Occipital lobe (tissue), 2 donors: ENCODE results near the gene BSG. TPM values are rescaled to one million over a fixed set of nuclear protein-coding genes. Genes with fewer than 3 reads are reported as not detected.
A peak's percentile ranks its signal among the peaks of the same experiment; 100 is the strongest.
"Not testable (repeated sequence)": the region's sequence is repeated elsewhere in the genome, so short reads cannot be mapped to it uniquely, and the experiment has no call there.

Source experiments
- DNase-seq: peaks from one replicate; lab custom pipeline; 2025; lab: John Stamatoyannopoulos, UW
- total RNA-seq: library from RNA; depleted of rRNA; stranded (reverse); fragments of >200 nt; gene quantifications from one replicate; pipeline ENCODE4 v1.2.3, GENCODE V29; 2014

Gene BSG
- total RNA-seq, 1 donor from 2014 or later: 77.4 TPM

DNA sequence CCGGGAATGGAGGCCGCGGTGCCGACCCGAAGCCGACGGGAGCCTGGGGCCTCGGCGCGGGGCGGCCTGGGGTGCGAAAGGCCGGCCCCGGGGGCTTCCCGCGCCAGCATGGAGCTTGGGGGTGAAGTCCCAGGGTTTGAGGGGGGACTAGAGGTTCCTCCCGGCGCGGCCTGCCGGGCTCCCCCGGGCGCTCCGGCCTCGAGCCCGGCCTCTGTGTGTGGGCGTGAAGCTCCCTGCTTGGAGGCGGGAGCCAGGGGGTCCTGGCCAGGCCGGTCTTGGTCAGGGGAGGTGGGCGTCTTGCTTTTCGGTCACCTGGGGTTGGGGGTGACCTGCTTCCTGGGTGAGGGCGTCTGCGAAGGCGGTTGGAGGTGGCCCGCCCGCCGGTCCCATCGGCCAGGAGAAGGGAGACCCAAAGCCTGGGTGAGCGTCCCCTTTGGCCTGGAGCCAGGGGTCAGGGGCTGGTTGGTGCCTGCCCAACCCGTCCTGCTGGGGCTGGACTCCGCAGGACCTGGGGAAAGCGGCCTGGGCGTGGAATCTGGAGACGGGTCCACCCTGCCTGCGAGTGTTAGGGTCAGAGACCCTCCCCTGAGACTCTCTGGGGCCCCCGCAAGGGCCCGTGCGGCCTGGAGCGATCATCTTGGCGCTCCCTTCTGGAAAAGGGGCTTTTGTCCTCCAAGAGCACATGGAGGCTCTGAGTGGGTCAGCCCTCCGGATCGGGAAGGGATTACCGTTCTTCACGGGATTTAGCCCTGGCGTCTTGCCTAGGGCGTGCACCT, 535 bp downstream of the BSG start:
- no peak for DNase-seq

DNA sequence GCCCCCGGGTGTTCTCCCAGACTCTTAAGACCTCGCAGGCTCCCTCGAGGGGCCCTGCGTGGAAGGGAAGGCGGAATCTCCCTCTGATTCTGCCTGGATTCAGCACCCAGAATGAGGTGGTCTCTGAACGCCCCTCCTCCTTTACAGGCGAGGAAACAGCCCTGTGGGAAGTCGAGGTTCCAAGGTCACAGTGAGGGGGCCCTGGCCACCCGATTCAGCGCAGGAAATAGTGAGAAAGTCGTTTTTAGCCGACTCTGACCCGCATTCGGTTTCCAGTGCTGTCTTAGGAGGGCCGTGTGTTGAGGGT, 1.1 kb downstream of the BSG start:
- DNase-seq: no peak

- DNase-seq: peak; percentile 60
Observed at GRCh38 chr19:574658-575526, 2.5 kb downstream of the BSG start.

DNA sequence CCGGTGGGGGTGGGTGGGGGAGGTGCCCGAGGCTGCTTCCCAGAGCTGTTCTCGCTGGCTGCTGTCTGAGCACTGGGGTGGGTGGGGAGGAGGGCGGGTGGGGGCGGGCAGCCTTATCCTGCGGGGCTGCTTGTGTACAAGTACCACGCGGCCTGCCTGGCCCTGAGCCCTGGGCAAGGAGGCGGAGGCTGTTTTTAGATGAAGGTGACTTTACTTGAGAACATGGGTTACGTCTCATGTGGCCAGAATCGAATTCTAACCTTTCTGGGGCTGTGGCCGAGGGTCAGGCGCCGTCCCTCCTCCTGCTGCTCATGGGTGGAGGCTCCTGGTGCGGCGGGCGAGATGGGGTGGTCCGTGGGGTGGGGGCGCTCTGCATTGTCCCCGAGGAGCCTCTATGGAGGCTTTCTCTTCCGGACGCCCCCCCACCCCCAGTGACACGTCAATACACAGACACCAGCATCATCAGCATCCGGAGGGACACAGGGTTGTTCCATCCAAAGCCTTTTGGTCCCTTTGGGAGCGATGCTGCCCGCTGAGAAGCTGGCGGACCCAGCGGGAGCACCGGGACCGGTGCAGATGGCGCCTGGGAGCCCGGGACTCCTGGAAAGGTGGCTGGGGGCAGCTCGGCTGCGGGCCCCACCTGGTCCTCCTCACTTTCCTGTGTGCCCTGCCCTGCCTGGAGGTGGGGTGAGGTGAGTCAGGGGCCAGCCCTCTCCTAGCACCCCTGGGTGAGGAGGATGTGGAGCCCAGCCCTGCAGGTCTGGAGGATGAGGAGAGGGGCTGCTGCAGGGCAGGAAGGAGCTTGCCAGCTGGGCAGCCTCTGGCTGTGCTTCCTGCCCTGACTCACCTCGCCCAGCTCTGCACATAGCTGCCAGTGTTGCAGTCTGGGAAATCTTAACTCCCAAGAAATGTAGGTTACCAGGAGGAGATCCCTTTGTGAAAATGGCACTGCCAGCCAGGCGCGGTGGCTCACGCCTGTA, 3.4 kb downstream of the BSG start:
- peak; percentile 41 for DNase-seq

GRCh38 chr19:576768-577438, 4.5 kb downstream of the BSG start:
- no peak for DNase-seq

DNA sequence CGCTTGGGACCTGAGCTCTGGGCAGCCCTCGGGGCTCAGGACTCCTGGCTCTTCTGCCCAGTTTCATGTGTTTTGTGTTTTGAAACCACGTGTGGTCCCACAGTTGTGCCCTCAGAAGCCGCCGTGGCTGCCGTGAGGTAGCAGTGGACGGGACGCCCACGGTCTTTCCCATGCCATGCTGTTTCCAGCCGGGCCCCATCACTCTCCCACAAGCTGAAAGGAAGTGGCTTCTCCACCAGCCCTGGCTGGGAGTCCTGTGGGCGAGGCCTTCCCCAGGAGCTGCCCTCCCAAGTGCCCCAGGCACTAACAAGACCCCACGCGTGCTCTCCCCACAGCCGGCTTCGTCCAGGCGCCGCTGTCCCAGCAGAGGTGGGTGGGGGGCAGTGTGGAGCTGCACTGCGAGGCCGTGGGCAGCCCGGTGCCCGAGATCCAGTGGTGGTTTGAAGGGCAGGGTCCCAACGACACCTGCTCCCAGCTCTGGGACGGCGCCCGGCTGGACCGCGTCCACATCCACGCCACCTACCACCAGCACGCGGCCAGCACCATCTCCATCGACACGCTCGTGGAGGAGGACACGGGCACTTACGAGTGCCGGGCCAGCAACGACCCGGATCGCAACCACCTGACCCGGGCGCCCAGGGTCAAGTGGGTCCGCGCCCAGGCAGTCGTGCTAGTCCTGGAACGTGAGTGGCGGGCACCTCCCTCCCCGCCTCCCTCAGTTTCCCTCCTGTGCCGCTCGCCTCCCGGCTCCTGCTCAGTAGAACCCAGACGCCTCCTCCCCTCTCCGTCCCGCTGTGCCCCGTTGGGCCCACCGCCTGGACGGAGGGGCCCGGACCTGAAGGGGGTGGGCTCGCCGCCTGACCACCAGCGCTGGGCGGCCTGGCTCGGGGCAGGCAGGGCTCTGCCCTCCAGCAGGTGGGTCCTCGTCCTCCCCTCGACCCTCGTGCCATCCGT, 5.3 kb downstream of the BSG start:
- no peak for DNase-seq

GRCh38 chr19:579111-579841, 6.9 kb downstream of the BSG start:
- no peak for DNase-seq

DNA sequence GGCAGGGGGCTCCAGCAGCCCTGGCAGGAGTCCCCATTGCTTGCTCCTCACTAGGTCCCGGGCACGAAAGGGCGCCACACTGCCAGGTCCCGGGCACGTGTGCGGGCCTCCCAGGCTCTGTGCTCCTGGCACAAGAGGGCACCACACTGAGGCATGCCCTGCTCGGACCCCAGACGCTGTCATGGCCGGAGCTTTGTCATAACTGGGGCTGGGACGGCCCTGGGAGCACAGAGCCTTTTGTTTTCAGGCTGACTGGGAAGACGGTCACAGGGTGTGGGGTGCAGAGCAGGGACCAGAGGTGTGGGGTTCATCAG, 7.4 kb downstream of the BSG start:
- DNase-seq: no peak

- no peak for DNase-seq
Observed at GRCh38 chr19:580274-580835, 8.0 kb downstream of the BSG start.

DNA sequence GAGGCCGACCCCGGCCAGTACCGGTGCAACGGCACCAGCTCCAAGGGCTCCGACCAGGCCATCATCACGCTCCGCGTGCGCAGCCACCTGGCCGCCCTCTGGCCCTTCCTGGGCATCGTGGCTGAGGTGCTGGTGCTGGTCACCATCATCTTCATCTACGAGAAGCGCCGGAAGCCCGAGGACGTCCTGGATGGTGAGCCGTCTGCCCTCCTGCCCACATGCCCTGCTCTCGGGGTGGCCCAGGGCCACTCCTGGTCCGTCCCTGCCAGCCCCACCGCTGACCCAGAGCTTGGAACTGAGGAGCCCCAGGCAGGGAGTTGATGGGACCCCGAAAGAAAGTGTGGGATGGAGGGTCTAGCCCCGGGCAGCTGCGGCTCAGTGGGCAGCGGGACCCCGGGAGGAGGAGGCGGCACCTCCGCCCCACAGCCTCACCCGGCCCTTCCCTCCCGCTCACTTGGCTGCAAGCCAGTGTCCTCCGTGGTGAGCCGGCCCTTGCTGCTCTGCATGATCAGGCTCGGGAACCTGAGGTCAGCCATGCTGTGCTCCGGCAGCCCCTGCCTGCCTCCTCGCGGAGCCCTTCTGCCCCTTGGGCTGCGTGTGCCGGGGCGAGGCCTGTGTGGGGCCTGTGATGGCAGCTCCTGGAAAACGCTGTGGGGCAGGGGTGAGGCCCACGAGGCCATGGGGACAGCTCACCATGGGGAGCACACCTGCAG, 9.2 kb downstream of the BSG start:
- DNase-seq: no peak

GRCh38 chr19:582497-583197, 10.3 kb downstream of the BSG start:
- DNase-seq: no peak

DNA sequence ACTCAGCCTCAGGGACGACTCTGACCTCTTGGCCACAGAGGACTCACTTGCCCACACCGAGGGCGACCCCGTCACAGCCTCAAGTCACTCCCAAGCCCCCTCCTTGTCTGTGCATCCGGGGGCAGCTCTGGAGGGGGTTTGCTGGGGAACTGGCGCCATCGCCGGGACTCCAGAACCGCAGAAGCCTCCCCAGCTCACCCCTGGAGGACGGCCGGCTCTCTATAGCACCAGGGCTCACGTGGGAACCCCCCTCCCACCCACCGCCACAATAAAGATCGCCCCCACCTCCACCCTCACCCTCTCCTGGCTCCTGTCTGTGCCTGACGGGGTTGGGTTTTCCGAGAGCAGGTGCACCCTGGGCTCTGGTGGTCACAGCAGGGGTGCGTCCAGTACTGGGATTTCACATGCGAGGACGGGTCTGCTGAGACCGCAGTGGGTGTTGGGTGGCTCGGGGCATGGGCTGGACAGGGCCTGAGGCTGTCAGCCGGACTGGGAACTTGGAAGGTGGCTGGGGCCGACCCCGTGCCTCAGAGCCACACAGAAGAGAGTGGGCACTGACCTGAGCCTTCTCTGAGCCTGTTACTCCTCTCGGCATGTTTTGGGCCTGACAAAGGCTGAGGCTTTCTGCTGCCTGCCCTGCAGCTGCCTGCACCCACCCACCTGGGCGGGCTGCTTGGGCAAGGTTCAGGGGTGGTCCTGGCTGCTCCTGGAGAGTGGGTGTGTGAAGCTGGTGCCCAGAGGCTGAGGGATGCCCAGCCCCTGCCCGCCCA, 11.0 kb downstream of the BSG start:
- no peak for DNase-seq

- no peak for DNase-seq
Observed at GRCh38 chr19:583968-584239, 11.5 kb downstream of the BSG start.

- no peak for DNase-seq
Observed at GRCh38 chr19:584240-585001, 12.0 kb downstream of the BSG start.

DNA sequence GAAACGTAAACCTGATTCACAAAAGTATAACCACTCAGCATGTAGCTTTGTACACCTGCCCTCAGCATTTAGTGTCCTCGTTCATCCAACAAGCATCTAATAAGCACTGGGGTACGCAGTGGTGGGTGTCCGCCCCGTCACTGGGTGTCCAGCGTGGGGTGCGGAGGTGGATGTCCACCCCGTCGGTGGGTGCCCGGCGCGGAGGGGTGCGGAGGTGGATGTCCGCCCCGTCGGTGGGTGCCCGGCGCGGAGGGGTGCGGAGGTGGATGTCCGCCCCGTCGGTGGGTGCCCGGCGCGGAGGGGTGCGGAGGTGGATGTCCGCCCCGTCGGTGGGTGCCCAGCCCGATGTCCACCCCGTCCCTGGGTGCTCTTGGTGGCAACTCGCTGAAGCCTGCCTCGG, 12.8 kb downstream of the BSG start:
- DNase-seq: not testable (repeated sequence)

GRCh38 chr19:585551-586110, 13.2 kb downstream of the BSG start:
- DNase-seq: no peak
